ENCODE data around the gene CAP2.
A peak's percentile ranks its signal among the peaks of the same experiment; 100 is the strongest.

CAP2 gene

DNA sequence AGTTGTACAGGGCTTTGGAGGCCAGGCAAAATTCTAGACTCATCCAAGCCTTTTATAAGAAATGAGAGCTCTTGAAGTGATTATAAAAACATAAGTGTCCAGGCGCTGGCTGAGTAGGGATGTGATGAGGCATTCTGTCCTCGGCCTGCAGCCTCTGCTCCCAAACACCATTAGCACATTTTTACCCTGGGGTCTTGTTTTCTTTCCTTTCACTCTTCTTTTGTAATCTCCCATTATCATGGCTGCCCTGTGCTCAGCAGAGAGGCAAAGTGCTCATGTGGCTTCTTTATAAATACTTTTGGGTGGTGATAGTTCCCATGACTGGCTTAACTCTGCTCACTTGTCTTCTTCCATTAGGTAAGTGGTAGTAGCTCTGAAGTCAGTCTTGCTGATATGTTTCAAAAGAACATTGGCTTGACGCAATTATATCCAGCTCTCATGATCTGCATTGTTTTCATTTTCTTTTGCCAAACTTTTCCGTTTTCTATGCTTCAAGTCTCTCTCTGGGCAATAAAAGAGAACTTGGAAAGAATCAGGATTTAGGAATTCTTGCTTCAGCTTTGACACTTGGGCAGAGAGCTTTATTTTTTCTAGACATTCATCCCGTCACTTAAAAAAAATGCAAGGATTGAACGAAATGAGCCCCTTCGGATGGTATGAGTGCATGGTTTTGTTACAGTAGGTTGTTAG is 61.1 kb downstream of the CAP2 start:
- TF ChIP-seq, protein P1, sequence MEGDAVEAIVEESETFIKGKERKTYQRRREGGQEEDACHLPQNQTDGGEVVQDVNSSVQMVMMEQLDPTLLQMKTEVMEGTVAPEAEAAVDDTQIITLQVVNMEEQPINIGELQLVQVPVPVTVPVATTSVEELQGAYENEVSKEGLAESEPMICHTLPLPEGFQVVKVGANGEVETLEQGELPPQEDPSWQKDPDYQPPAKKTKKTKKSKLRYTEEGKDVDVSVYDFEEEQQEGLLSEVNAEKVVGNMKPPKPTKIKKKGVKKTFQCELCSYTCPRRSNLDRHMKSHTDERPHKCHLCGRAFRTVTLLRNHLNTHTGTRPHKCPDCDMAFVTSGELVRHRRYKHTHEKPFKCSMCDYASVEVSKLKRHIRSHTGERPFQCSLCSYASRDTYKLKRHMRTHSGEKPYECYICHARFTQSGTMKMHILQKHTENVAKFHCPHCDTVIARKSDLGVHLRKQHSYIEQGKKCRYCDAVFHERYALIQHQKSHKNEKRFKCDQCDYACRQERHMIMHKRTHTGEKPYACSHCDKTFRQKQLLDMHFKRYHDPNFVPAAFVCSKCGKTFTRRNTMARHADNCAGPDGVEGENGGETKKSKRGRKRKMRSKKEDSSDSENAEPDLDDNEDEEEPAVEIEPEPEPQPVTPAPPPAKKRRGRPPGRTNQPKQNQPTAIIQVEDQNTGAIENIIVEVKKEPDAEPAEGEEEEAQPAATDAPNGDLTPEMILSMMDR (IDR thresholded peaks at IDR 0.05; ENCODE audit: control insufficient read depth, insufficient read depth, low read depth, low read length, missing control alignments) = no peak
- H3K4me3 ChIP-seq (ENCODE audit: control insufficient read depth, low read depth, low read length) = no peak overlapping the region; the same call in none of the 2 replicates
- DNase-seq (ENCODE audit: low read depth) = peak; percentile 82

DNA sequence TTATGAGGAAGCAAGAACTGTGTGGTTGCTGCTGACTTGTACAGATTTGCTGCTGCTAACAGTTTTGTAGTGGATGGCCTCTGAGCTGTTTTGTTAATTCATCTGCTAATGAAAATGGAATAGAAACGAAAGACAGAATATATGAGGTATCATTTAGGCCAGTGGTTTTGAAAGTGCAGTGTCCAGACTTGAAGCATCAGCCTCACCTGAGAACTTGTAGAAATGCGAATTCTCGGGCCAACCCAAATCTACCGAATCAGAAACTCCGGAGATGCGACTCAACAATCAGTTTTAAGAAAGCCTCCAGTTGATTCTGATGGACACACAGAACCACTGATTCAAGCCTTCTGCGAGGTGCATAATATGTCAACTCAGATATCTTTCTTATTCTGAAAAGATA is 62.5 kb downstream of the CAP2 start:
- no peak for DNase-seq (ENCODE audit: low read depth)
- no peak overlapping the region for H3K4me3 ChIP-seq (ENCODE audit: control insufficient read depth, low read depth, low read length)
- TF ChIP-seq, protein P1 (IDR thresholded peaks at IDR 0.05; ENCODE audit: control insufficient read depth, insufficient read depth, low read depth, low read length, missing control alignments) = no peak

DNA sequence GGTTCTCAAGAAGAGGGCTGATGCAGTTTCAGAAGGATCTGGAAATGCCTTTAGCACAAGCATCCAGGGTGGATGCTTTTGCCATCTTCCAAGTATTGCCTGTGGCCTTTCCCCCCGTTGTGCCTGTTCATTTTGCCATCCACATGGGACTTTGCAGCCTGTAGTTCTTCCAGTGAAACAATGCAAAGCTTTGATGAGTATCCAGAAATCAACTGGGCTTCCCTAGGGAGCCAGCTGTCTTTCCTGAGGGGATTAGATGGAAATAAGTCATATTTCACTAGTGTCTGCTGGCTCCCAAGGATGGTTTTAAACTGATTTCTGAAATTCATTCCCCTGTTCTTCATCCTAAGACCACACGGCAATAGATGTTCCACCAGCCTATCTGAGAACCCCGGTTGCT is 63.3 kb downstream of the CAP2 start:
- H3K4me3 ChIP-seq (ENCODE audit: control insufficient read depth, low read depth, low read length) = no peak overlapping the region

DNA sequence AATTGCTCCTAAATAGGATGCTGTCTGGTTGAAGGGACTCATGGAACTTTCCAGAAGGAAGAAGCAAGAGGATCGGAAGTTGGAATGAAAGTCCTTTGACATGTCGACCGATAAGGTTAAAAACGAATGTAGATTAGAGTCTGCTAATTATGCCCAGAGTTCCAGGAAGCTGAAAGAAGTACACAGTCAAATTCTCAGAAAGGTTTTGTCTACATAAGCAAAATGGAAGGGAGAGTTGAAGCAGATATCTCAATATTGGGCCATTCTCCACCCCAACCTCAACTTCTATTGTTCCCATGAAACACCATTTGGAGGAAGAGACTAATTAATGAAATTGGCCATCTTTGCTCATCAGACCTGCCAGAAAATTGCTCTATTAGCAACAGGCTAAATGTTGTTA is 64.0 kb downstream of the CAP2 start:
- TF ChIP-seq, protein P1 (IDR thresholded peaks at IDR 0.05; ENCODE audit: control insufficient read depth, insufficient read depth, low read depth, low read length, missing control alignments) = no peak
- DNase-seq (ENCODE audit: low read depth) = no peak
- H3K4me3 ChIP-seq (ENCODE audit: control insufficient read depth, low read depth, low read length) = no peak overlapping the region

More for the DNA sequence above, 63.3 kb downstream of the CAP2 start:
- TF ChIP-seq, protein P1 (IDR thresholded peaks at IDR 0.05; ENCODE audit: control insufficient read depth, insufficient read depth, low read depth, low read length, missing control alignments) = no peak
- DNase-seq (ENCODE audit: low read depth) = no peak

DNA sequence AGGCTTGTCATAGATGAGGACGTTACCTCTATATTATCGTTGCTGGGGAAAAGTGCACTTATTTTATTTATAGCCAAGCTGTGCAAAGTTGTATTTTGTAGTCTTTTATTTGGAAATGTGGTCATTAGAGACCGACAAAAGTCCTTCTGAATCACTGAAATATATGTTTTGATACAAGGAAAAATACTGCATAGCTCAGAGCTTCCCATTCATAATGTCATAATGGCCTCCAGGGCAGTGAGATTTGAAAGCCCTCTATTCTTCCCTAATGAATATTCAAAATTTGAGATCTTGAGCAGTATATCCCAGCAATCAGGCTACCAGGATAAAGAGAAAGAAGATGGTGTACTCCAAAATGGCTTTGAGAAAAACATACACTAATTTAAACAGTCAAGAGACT is 64.6 kb downstream of the CAP2 start:
- TF ChIP-seq, protein P1 (IDR thresholded peaks at IDR 0.05; ENCODE audit: control insufficient read depth, insufficient read depth, low read depth, low read length, missing control alignments) = no peak
- no peak for DNase-seq (ENCODE audit: low read depth)
- no peak overlapping the region for H3K4me3 ChIP-seq (ENCODE audit: control insufficient read depth, low read depth, low read length)

DNA sequence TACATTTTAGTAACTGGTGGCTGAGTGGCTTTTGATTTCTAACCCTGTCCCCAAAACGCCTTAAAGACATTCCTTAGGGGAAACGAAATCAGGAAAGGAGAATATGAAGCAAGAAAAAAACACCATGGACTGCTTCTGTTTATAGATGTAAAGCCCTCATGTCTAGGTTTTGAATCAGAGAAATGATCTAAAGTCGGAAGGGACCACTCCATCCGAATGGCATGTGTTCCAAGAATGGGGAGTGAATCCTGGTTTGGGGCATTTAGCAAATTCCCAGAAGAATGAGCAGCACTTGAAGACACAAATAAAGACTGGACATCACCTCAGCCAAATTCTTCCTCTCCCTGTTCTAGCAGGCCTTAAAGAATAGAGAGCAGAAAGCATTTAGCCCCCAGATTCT is 65.6 kb downstream of the CAP2 start:
- no peak for DNase-seq (ENCODE audit: low read depth)
- no peak overlapping the region for H3K4me3 ChIP-seq (ENCODE audit: control insufficient read depth, low read depth, low read length)
- TF ChIP-seq, protein P1 (IDR thresholded peaks at IDR 0.05; ENCODE audit: control insufficient read depth, insufficient read depth, low read depth, low read length, missing control alignments) = no peak
